ENCODE results near the gene ARID5A. TPM values are rescaled to one million over a fixed set of nuclear protein-coding genes. Genes with fewer than 3 reads are reported as not detected.

ARID5A gene
- total RNA-seq, 3 donors from 2014 or later, result 4.8 to 17.6 (median 10.3) TPM

DNA sequence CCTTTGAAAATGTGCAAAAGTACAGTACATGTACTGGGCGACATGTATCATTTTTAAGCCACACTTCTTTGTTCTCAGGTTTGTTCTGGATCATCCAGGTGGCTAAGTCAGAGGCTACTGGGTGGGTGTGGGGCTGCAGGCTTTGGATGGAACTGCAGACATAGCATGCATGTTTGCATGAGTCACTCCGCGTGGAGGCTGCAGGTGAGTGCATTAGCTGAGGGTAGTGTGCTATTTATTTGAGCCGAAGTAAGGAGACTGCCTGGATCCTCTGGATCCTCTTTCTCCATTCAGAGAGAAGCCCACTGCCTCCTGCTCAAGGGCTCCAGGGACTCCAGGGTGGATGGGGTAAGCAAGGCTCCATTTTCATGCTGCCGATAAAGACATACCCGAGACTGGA, 22.0 kb upstream of the ARID5A start:
- intact Hi-C loops (cut with DNase I, micrococcal nuclease), result loop anchor here in 1 of 2 donors (5.0 kb wide), 1 partner anchor 33 kb away; no protein-coding TSS in a partner anchor
- TF ChIP-seq, protein P1, sequence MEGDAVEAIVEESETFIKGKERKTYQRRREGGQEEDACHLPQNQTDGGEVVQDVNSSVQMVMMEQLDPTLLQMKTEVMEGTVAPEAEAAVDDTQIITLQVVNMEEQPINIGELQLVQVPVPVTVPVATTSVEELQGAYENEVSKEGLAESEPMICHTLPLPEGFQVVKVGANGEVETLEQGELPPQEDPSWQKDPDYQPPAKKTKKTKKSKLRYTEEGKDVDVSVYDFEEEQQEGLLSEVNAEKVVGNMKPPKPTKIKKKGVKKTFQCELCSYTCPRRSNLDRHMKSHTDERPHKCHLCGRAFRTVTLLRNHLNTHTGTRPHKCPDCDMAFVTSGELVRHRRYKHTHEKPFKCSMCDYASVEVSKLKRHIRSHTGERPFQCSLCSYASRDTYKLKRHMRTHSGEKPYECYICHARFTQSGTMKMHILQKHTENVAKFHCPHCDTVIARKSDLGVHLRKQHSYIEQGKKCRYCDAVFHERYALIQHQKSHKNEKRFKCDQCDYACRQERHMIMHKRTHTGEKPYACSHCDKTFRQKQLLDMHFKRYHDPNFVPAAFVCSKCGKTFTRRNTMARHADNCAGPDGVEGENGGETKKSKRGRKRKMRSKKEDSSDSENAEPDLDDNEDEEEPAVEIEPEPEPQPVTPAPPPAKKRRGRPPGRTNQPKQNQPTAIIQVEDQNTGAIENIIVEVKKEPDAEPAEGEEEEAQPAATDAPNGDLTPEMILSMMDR (IDR thresholded peaks at IDR 0.05), result no peak
- H3K4me1 ChIP-seq (ENCODE audit: low read depth), result no peaks in the 10 kb centered on the region
- DNase-seq (no peak), ATAC-seq (no peak)
- no peaks in the 10 kb centered on the region for H3K36me3 ChIP-seq (ENCODE audit: low read depth)
- no peak overlapping the region for H3K4me3 ChIP-seq
- H3K9me3 ChIP-seq, result peaks cover 7% of the 10 kb centered on the region

DNA sequence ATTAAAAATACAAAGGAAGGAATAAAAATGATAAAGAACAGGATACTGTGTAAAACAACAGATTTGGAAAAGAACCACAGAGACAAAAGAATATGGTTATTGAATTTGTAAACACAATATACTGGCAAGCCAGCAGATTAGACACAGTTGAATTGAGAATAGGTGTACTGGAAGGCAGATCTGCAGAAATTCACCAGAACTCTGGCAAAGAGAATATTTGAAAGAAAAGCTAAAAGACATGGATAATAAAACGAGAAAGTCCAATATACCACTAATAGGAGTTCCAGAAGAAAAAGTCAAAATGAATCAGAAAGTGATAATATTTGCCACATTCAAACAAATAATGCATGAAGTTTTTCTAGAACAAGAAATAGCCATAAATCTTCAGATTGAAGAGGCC, 19.5 kb upstream of the ARID5A start:
- TF ChIP-seq, protein P1 (IDR thresholded peaks at IDR 0.05), result no peak
- no peak overlapping the region for H3K4me3 ChIP-seq
- no peak for ATAC-seq

DNA sequence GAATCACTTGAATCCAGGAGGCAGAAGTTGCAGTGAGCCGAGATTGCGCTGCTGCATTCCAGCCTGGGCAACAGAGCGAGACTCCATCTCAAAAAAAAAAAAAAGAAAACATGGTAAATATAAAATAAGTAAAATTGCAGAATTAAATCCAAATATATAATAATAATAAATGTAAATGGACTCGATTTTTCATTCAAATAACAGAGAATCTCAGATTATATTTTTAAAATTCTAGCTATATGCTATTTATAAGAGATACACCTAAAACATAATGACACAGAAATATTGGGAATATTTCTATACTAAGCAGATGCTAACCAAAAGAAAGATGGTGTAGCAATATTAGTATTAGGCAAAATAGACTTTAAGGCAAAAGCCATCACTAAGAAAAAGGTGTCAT, 16.3 kb upstream of the ARID5A start:
- DNase-seq, result no peak
- no peak for ATAC-seq
- H3K36me3 ChIP-seq (ENCODE audit: low read depth), result no peaks in the 10 kb centered on the region
- H3K4me3 ChIP-seq, result no peak overlapping the region
- intact Hi-C loops (cut with DNase I, micrococcal nuclease), result no loop called here
- H3K4me1 ChIP-seq (ENCODE audit: low read depth), result peaks cover 2% of the 10 kb centered on the region
- H3K9me3 ChIP-seq, result peaks cover 7% of the 10 kb centered on the region
- TF ChIP-seq, protein P1 (IDR thresholded peaks at IDR 0.05), result no peak

More for the DNA sequence above, 19.5 kb upstream of the ARID5A start:
- intact Hi-C loops (cut with DNase I, micrococcal nuclease), result no loop called here
- Histone ChIP-seq H3K4me1 (ENCODE audit: low read depth) (no peaks in the 10 kb centered on the region), H3K9me3 (peaks cover 7% of the 10 kb centered on the region), H3K36me3 (ENCODE audit: low read depth) (no peaks in the 10 kb centered on the region)
- DNase-seq, result no peak

DNA sequence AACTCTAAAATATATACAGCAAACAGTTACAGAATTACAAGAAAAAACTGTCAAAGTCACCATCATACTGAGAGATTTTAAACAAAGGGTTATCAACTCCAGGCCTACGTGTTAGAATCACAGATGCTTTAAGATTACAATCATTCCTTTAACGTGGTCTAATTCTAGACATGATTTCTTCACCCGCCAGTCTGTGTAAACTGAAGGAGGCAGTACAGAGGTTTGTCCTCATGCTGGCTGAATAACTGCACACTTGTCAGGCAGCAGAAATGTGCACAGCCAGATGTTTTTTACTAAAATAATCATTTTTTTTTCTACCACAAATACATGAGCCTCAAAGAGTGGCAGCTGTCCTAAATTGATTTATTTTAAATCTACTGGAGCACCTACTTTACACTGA, 15.9 kb upstream of the ARID5A start:
- no peaks in the 10 kb centered on the region for H3K36me3 ChIP-seq (ENCODE audit: low read depth)
- intact Hi-C loops (cut with DNase I, micrococcal nuclease), result no loop called here
- H3K4me1 ChIP-seq (ENCODE audit: low read depth), result peaks cover 2% of the 10 kb centered on the region
- H3K9me3 ChIP-seq, result peaks cover 7% of the 10 kb centered on the region
- TF ChIP-seq, protein P1 (IDR thresholded peaks at IDR 0.05), result no peak
- H3K4me3 ChIP-seq, result no peak overlapping the region
- ATAC-seq (no peak), DNase-seq (no peak)

DNA sequence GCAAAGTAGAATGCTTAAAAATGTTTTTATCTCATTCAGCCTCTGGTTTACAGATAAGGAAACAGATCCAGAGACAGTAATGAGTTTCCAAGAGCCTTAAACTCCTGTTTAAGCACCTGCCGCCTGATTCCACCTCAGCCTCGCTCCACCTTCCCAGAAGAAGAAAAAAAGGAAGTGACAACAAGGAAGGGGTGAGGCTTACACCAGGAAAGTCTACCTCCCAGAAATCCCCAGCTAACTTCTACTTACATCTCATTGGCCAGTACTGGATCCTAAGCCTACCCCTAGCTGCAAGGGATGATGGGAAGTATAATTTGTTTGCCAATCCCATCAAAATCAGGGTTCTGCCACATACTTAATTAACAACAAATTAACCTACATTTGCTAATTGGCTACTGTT, 15.3 kb upstream of the ARID5A start:
- TF ChIP-seq, protein P1 (IDR thresholded peaks at IDR 0.05), result no peak
- ATAC-seq (peak; percentile 70), DNase-seq (peak in 1 of 3 donors; percentile 2)
- Histone ChIP-seq H3K36me3 (ENCODE audit: low read depth) (no peaks in the 10 kb centered on the region), H3K4me1 (ENCODE audit: low read depth) (peaks cover 2% of the 10 kb centered on the region), H3K4me3 (no peak overlapping the region), H3K9me3 (peaks cover 7% of the 10 kb centered on the region)
- intact Hi-C loops (cut with DNase I, micrococcal nuclease), result no loop called here

Measured in mucosa of descending colon (tissue), 3 donors.